ENCODE data around the gene POLG.

GRCh38 chr15:89370978-89371227 lies 36.3 kb upstream of the POLG start:
- TF ChIP-seq POLR2AphosphoS5 (IDR thresholded peaks at IDR 0.05) (no peak), EP300 (IDR thresholded peaks at IDR 0.05) (no peak), POLR2A (IDR thresholded peaks at IDR 0.05) (no peak), CTCF (IDR thresholded peaks at IDR 0.05) (no peak)
